ENCODE data around the gene OR8B4.
"Not testable (repeated sequence)": the region's sequence is repeated elsewhere in the genome, so short reads cannot be mapped to it uniquely, and the experiment has no call there.

The OR8B4 gene

GRCh38 chr11:124405581-124405980, 19.1 kb downstream of the OR8B4 start:
- no peak for DNase-seq

- DNase-seq, result not testable (repeated sequence)
Measured at GRCh38 chr11:124403186-124403585, 21.5 kb downstream of the OR8B4 start.

DNA sequence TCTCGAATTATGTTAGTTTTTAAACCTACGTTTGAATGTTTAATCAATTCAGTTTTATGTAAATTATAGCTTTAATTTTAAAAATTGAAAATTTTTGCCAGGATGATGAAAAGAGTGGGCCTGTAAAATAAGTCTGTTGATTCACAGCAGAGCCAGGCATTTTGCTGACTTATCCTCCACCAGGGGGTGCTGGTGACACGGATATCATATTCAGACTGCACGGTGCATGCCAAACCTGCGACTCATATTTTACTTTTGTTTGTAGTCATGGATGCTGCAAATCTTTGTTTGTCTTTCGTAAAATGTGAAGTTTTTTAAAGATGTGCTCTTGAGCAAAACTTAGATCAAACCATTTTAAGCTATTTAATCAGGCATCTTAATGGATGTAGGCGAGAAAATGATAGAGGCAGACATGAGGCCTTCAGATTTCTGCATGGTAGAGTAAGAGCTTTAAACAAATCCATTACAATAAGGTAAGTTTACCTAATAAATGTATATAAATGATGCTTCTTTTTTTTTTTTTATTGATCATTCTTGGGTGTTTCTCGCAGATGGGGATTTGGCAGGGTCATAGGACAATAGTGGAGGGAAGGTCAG, 22.2 kb downstream of the OR8B4 start:
- peak; percentile 4 for DNase-seq

- no peak for DNase-seq
Measured at GRCh38 chr11:124398924-124399323, 25.7 kb downstream of the OR8B4 start, which contains the start of gene OR8B3. Gene OR8B3 (minus strand): TSS chr11:124399024. CDS start chr11:124397351, 1,673 bp downstream.

DNA sequence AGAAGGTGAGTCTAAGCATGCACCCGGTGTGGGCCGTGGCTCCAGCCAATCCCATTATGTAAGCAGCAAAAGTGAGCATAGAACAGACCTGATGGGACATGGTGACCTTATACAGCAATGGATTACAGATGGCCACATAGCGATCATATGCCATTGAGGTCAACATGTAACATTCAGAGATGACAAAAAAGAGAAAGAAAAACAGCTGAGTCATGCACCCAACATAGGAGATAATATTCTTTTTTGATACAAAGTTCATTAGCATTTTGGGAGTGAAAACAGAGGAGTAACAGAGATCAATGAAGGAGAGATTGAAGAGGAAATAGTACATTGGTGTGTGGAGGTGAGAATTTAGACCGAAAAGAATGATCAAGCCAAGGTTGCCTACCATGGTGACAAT, 27.8 kb downstream of the OR8B4 start:
- DNase-seq, result not testable (repeated sequence)

GRCh38 chr11:124394408-124394807, 30.3 kb downstream of the OR8B4 start:
- DNase-seq, result no peak

DNA sequence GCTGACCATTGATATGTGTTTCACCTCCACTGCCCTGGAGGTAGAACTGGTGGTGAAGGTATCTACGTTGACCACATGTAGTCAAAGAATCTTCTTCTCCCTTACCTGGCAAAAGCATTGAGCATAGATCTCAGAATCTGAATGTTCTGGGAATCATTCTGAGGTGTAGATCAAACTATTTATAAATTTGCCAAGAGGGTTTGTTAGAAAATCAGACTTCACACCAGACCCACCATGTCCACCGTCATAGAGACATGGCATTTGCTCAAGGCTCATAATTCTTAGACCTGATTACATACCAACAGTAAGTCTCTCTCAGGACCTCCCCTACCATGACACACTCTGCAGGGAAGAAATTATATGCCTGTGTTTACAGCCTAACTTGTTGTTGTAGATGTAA, 40.3 kb downstream of the OR8B4 start, which contains the start of gene OR8B2:
Gene OR8B2 (minus strand): TSS at position 101 of the 400 bp plus-strand sequence. CDS start 1,156 bp downstream, outside the sequence.
- DNase-seq, result no peak

DNA sequence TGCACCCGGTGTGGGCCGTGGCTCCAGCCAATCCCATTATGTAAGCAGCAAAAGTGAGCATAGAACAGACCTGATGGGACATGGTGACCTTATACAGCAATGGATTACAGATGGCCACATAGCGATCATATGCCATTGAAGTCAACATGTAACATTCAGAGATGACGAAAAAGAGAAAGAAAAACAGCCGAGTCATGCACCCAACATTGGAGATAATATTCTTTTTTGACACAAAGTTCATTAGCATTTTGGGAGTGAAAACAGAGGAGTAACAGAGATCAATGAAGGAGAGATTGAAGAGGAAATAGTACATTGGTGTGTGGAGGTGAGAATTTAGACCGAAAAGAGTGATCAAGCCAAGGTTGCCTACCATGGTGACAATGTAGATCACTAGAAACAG, 41.8 kb downstream of the OR8B4 start:
- not testable (repeated sequence) for DNase-seq

- DNase-seq, result no peak
Measured at GRCh38 chr11:124380585-124380984, 44.1 kb downstream of the OR8B4 start.

GRCh38 chr11:124376280-124376679, 48.4 kb downstream of the OR8B4 start:
- DNase-seq, result no peak
